GM18508 (cell line): ENCODE data around the gene ITM2B.

Experiments
- ATAC-seq: cut with Tn5 transposase; IDR thresholded peaks from one replicate; pipeline ENCODE4 v1.9.1; 2021; ENCODE audit warnings: moderate number of reproducible peaks; ENCODE audit not compliant: insufficient read depth, unreplicated experiment

ITM2B gene

GRCh38 chr13:48255090-48255489 lies 22.1 kb downstream of the ITM2B start:
- ATAC-seq, result no peak

DNA sequence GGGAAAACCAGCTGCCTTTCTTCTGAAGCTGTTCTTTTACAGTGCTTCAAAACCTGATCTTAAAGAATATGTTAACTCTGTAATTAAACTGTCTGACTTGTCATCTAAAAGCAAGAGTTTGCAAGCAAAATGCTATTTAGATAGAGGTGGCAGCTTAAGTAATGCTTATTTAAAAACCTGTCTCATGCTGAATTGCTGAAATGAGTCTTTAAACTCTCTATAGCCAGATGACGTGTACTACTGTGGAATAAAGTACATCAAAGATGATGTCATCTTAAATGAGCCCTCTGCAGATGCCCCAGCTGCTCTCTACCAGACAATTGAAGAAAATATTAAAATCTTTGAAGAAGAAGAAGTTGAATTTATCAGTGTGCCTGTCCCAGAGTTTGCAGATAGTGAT lies 22.9 kb downstream of the ITM2B start:
- ATAC-seq, result no peak

- no peak for ATAC-seq
Measured at GRCh38 chr13:48258002-48258401, 25.0 kb downstream of the ITM2B start.

- no peak for ATAC-seq
Measured at GRCh38 chr13:48258430-48258829, 25.4 kb downstream of the ITM2B start.

- no peak for ATAC-seq
Measured at GRCh38 chr13:48260970-48261369, 28.0 kb downstream of the ITM2B start.

- no peak for ATAC-seq
Measured at GRCh38 chr13:48263196-48263595, 30.2 kb downstream of the ITM2B start.

GRCh38 chr13:48264058-48264457 lies 31.1 kb downstream of the ITM2B start:
- no peak for ATAC-seq

- ATAC-seq, result no peak
Measured at GRCh38 chr13:48265217-48265815, 32.3 kb downstream of the ITM2B start.

DNA sequence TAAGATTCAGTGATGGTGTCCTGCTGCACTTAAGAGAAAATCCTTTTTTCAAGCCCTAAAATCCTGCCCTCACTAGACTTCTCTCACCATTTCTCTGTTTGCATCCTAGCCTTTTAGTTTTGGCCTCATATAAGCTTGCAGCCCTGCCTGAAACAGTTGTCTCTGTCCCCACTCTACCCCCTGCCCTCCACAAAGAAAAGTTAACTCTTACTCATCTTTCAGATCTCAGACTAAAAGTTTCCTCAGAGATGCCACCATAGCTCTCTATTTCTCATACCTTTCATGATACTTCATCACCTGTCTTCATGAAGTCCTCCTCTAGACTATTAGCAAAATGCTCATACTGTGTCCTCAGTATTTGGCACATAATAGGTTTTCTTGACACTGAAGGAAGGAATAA lies 33.1 kb downstream of the ITM2B start:
- no peak for ATAC-seq

- no peak for ATAC-seq
Measured at GRCh38 chr13:48266701-48267639, 34.0 kb downstream of the ITM2B start.

DNA sequence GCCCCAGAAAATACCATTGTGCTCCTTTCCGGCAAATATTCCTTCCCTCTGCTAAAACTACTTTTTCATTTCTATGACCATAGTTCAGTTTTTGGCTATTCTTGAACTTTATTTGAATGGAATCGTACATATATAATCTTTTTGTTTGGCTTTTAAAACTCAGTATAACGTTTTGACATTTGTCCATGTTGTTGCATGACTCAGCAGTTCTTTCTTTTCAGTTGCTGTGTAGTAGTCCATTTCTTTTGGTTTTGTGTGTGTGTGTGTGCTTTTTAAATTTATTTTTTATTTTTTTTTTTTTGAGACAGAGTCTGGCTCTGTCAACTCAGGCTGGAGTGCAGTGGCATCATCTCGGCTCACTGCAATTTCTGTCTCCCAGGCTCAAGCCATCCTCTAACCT lies 35.0 kb downstream of the ITM2B start:
- ATAC-seq, result no peak

DNA sequence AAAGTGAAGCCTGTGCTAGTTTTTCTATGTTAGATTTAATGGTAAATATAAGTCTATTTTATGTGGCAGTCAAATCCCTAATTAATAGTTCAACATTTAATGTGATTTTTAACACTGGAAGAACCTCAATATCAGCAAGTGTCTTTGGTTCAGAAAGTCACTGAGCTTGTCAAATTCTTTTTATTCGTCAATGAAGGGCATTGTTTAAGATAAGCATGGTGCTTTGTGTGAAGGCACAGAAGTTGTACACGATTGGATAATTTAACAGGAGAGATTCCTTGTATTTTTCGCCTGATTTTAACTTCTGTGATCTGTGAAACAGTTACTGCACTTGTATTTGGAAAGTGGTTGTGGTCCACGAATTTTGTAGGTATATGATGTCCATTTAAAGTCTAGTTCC lies 40.3 kb downstream of the ITM2B start:
- ATAC-seq, result no peak

DNA sequence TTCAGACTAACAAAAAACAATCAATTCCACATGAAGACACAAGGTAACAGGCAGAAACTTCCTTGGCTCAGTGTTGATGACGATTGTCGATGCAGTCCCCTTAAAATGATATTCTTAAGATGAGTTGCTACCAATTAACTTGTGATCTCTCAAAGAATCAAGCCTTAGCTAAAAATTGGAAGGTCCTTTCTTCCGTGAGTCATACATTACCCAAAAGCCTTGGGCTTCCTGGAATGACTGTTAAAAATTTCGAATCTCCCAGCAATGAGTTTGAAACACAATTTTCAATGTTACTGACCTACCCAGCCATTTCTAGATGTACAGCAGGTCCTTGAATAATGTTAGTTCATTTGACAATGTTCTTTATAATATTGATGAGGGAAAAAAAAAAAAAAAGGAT lies 42.5 kb downstream of the ITM2B start:
- no peak for ATAC-seq

DNA sequence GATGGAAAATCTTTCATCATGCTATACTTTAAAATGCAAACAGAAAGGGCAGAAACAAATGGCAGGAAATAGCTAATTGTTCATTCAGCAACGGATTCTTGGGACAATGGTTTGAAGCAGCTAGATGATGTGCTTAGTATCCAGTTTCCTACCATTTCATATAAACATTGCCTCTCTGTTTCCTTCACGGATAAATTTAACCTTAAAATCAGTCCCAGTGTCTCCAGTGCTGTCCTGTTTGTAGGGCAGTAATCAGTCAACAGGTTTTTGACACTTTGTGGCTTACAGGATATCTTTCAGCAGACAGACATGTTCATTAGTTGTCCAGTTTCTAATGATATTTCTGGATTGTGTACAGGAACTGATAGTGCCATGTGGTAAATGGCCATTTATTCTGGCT lies 45.8 kb downstream of the ITM2B start:
- ATAC-seq, result no peak

GRCh38 chr13:48281556-48281955 lies 48.5 kb downstream of the ITM2B start:
- ATAC-seq, result no peak

GRCh38 chr13:48291730-48292129 lies 58.7 kb downstream of the ITM2B start:
- no peak for ATAC-seq

DNA sequence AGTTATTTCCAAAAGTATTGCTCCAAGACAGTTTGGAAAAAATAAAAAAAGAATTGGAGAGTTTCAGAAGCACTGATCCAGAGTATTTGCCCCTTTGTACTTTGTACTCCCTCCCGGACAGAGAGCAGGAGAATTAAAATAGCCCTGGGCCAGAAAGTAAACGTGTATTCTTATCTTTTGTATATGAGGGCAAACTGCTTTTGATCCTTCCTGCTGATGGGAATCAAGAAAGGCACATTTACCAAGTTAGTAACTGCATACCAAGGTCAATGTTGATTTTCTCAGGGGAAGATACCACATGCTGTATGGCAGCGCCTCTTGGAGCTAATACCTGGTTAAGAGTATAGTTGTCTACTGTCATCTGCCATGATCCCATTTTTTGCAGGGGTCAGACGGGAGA lies 59.6 kb downstream of the ITM2B start:
- ATAC-seq, result no peak

DNA sequence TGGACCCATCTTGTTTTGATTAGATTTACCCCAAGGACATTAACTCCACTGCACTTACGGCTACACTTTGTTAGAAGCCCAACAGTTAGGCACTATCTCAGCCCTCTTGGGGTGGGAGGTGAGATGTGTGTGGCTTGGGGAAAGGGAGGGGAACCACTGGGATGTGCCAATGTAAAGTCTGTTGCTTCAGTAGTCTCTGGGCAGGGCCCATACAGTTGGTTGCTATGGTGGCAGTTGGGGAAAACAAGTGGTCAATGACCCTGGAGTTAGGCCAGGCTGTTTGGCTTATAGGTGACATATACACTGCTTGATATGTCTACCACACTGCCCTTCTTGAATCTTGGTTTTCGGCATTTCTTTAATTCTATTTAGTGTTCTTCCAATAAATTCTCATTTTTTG lies 61.6 kb downstream of the ITM2B start:
- no peak for ATAC-seq

DNA sequence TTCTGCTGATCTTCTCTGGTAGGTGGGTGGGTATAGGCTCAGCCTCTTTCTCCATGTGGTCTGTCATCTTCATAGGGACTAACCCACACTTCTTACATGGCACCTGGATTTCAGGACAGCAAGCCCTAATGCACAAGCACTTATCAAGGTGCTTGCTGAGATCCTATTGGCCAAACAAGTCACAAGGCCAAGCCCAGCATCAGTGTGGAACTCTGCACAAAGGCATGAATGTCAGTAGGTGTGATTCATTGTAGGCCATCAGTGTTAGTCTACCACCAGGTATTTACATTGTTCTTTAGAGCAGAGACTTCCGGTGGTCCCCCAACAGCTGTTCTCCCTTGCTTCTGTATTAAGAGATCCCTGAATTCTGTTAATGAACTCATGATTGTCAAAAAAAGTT lies 62.3 kb downstream of the ITM2B start:
- ATAC-seq, result no peak

GRCh38 chr13:48296528-48296927 lies 63.5 kb downstream of the ITM2B start:
- ATAC-seq, result no peak

DNA sequence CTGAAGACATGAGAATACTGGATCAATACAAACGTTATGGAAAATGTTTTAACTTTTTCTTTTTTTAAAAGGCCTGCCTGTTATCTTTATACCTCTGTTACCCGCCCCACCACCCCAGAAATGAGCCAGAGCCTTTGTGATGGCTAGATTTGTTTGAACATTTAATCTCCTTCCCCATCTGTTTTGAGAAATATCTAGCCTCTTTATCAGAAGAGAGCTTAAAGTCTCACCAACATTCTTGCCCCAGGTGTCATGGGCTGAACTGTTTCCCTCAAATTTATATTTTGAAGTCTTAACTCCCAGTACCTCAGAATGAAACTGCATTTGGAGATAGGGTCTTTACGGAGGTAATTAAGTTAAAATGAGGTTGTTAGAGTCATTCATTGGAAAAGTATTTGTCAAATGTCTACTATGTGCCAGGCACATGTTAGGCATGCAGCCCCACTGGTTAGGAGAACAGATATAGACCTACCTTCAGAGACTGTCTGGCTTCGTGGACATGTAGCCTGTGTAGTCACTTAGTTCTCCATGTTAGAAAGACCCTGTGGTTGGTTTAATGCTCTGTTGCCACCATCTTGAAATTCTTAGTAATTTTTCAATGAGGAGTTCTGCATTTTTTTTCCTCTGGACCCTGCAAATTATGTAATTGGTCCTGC lies 64.3 kb downstream of the ITM2B start:
- no peak for ATAC-seq
